Measurements from ENCODE around the gene HNRNPA0.
"Not testable (repeated sequence)": the region's sequence is repeated elsewhere in the genome, so short reads cannot be mapped to it uniquely, and the experiment has no call there.

GRCh38 chr5:137788560-137788959, 34.4 kb upstream of the HNRNPA0 start:
- not testable (repeated sequence) for TF ChIP-seq POLR2A, POLR2AphosphoS5, SPI1, POU2F2, TAF1 (IDR thresholded peaks at IDR 0.05; ENCODE audit: low read depth, low read length)
